Measurements from ENCODE around the gene ARHGEF7.
A peak's percentile ranks its signal among the peaks of the same experiment; 100 is the strongest.

ARHGEF7 gene

DNA sequence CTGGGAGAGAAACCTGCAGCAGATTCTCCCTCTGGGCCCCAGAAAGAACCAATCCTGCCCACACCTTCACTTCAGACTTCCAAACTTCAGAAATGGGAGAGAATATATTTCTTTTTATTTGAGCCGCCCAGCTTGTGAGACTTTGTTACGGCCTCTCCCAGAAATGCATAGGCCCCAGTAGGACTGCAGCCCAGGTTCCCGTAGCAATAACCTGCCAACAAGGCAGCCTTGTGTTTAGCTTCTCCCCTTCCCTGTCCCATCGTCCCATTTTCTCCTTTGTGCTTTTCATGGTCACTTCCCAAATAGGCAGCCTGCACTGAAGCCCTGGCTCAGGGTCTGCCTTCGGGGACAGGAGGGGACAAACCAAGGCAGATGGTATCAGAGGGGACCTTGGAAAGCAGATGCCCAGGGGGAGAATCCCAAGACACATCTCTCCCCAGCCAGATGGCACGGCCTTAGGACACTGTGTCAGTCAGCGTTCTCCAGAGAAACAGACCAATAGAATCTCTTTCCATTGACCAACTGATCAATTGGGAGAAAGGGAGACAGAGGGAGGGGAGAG lies 3.7 kb upstream of the ARHGEF7 start:
- no peak for DNase-seq (ENCODE audit: low spot score)

GRCh38 chr13:111112196-111112595 lies 2.9 kb upstream of the ARHGEF7 start:
- no peak for DNase-seq (ENCODE audit: low spot score)

DNA sequence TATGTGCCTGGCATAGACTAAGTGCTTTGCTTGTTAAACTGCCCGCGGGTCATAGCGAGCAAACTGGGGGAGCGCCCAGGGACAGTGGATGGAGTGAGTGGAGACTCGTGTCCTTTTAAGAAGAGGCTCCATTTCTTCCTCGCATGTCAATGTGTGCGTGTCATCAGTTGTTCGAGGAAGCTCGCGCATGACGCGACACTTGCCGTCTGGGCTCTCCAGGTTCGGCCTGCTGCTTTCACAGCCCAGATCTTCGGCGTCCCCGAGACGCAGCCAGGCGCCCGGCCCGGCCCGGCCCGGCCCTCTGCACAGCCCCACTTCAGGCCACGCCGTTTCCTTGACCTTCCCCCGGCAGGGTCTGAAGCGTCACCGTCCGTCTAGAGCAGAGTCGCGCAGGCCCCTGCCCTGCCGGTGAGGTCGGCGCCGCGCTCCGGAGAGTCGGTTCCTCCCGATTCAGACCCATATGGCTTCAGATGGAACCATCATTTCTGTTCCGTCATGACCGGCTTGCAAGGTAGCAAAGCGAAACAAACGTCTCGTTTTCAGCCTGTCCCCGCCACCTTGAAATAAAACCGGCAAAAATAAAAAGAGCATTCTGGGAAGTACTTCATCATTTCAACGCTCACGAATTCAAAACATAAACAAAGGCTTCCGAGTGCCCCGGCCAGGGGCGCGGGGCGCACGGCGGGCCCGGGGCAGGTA lies 599 bp upstream of the ARHGEF7 start:
- DNase-seq (ENCODE audit: low spot score) = peak; percentile 29

DNA sequence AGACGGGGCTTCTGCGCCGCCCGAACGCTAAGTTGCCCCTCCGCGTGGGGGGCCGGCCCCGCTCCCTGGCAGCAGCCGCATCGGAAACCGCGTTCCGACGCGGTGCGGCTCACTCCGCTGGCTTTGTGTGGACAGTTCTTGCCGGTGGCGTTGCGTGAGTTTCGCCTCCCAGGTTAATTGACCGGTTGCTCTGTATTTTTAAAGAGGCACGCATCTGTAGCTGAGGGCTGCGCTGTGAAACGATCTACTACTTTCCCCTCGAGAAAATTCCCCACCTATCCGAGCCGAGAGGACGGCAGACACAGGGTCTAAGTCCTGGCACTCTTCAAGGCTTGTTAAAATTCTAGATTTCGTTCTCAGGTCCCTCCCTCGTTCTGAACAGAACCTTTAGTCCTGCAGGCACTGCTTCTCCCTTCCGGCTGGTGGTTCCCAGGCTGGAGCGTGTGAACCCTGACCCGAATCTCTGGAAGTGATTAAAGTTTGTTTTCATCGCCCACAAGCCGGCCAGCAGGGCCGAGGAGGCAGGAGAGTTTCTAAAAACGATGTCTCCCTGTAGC lies 933 bp downstream of the ARHGEF7 start:
- DNase-seq (ENCODE audit: low spot score) = peak; percentile 57

DNA sequence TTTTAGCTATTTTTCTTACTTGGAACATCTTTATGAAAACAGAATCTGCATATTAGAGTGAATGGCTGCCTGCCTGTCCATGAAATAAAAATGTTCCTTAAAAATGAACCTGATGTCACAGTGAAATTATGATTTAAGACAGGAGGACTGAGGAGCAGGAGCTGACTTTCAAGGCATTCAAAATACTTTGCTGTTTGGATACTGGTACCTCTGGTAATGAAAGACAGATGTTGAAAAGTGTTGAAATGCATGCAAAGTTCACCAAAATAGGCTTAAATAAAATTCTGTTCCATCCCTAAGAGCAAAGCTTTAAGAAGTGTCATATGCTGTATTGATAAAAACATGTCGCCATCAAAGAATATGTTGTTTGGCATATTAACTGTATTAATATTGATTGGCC lies 1.7 kb downstream of the ARHGEF7 start:
- DNase-seq (ENCODE audit: low spot score) = no peak

DNA sequence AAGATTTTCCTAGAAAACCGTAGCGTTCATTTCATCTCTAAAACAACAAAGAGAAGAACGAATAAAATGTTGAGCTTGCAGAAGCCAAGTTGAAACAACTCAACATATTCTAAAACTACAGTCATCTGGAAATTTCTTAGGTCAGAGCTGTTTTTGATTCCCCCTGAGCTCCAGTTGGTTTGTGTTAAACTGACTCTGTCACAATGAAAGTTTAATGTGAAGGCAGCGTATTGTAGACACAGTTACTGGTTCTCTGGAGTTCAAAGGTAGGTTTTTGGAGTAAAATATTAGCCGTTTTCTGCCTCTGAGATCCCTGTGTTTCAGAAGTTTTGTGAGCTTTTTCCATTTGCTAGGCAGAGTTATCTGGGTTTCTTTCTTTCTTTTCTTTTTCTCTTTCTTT lies 2.2 kb downstream of the ARHGEF7 start:
- DNase-seq (ENCODE audit: low spot score) = no peak

DNA sequence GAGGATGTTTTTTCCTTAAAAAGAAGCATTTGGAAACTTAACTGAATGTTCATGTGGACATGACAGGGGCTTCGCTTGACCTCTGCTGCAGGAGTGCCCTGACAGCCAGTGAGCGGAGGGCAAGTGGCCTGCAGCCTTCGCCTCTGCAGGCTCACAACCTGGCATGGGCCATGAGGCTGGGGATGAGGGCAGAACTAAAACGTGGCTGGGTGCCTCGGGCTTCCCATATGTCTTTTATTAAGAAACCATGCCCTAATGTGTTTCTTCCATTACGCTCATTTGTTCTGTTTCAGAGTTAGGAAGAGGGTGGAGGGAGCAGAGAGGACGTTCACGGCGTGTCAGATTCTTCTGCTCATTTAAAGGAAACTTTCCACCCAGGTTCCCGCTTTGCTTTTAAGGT lies 2.9 kb downstream of the ARHGEF7 start:
- DNase-seq (ENCODE audit: low spot score) = no peak

GRCh38 chr13:111118898-111119607 lies 3.9 kb downstream of the ARHGEF7 start:
- DNase-seq (ENCODE audit: low spot score) = no peak

DNA sequence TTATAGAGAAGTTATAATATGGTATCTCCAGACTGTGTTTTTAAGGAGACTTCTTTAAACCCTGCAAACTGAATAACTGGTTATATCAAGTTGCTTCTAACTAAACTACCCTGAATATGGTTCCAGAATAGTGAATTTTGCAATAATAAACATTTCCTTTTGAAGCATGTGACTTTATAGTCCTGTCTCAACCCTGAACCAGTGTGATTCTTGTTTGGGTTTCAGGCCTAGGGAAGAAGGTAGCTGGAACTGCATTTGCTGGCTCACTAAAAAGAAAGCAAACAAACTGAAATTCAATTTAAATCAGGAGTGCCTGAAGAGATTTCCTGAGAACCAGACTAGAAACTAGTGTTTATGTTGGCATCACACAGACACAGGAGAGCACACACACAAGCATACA lies 4.9 kb downstream of the ARHGEF7 start:
- no peak for DNase-seq (ENCODE audit: low spot score)

DNA sequence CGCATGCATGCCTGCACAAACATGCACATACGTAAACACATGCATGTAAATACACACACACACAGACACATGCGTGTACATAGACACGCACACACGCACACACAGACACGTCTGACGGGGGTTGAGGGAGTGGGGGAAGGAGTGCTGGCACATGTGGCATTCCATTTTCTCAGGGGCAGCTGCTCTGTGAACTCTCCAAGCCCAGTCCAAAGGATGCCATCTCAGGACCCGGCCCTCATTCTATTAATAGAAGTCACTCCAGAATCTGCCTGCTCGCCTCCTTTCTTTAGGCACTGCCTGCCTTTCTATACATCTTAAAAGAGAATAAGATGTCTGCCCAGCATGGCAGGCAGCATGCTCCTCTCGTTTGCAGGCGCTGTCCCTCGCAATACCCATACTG lies 5.3 kb downstream of the ARHGEF7 start:
- no peak for DNase-seq (ENCODE audit: low spot score)

GRCh38 chr13:111120913-111121312 lies 5.8 kb downstream of the ARHGEF7 start:
- no peak for DNase-seq (ENCODE audit: low spot score)

- DNase-seq (ENCODE audit: low spot score) = no peak
Measured at GRCh38 chr13:111121506-111121905, 6.4 kb downstream of the ARHGEF7 start.

DNA sequence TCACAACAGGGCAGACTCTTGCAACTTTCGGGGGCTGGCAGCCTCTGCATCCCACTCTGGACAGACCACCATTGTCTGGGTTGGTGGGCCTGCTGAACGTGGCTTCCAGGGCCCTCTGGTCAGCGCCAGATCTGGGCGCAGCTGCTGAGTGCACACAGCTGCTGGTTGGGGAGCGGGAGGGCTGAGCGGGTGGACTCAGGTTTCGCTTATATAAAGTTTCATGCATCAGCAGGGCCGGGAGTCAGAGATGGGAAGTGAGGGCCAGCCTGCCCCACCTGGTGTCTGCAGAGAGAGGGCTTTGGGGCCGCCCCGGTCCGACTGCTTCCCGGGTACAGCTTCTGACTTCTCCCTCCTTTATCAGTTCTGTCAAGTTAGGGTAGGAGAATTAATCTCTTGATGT lies 6.9 kb downstream of the ARHGEF7 start:
- peak; percentile 46 for DNase-seq (ENCODE audit: low spot score)

- DNase-seq (ENCODE audit: low spot score) = no peak
Measured at GRCh38 chr13:111122631-111123030, 7.5 kb downstream of the ARHGEF7 start.

GRCh38 chr13:111123221-111123620 lies 8.1 kb downstream of the ARHGEF7 start:
- DNase-seq (ENCODE audit: low spot score) = no peak

DNA sequence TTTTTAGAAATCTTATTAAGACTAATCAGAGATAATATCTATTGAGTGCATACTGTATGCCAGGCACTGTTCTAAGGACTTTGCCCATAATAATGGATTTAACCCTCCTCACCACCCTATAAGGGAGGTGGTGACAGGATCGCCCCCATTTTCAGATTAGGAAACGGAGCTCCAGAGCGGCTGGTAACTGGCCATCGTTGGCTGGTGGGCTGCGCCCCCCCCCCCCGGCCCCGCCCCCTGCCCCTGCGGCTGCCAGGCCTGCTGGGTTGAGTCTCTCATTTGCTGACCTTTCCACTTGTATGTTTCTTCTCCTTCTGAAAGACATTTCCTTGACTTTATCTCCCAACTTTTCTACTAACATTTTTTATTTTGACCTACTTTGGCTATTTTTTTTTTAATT lies 8.5 kb downstream of the ARHGEF7 start:
- no peak for DNase-seq (ENCODE audit: low spot score)

GRCh38 chr13:111126509-111126908 lies 11.4 kb downstream of the ARHGEF7 start:
- no peak for DNase-seq (ENCODE audit: low spot score)

DNA sequence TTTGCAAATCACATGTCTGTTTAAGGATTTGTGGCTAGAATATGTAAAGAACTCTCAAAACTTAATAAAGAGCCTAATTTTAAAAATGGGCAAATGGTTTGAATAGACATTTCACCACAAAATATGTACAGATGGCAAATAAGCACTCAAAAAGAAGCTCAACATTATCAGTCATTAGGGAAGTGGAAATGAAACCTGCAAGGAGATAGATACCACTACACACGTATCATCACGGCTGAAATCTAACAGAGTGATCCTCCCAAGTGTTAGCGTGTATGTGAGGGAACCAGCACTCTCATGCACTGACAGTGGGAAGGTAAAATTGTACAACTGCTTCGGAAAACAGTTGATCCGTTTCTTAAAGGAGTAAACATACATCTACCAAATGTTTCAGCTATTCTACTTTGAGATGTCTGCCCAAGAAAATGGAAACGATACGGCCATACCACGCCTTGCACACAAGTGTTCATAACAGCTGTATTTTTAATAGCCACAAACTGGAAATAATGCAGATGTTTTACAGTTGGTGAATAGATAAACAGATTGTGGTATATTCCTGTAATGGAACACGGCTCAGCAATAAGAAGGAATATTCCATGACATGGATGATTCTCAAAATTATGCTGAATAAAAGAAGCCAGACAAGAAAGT lies 14.5 kb downstream of the ARHGEF7 start:
- DNase-seq (ENCODE audit: low spot score) = no peak

DNA sequence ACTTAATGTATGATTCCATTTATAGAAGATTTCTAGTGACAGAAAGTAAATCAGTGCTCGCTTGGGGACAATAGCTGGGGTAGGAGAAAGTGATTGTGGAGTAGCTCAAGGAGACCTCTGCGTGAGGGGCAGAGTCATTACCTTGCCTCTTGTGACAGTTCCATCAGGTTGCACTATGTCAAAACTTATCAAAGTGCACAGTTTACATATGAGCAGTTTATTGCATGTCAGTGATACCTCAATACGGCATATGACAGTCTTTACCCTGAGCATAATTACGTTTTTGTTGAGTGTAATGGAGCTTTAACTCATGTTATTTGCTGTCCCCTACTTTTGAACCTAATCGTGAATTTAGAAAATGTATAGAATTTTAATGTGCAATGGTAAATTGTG lies 15.0 kb downstream of the ARHGEF7 start:
- DNase-seq (ENCODE audit: low spot score) = no peak

DNA sequence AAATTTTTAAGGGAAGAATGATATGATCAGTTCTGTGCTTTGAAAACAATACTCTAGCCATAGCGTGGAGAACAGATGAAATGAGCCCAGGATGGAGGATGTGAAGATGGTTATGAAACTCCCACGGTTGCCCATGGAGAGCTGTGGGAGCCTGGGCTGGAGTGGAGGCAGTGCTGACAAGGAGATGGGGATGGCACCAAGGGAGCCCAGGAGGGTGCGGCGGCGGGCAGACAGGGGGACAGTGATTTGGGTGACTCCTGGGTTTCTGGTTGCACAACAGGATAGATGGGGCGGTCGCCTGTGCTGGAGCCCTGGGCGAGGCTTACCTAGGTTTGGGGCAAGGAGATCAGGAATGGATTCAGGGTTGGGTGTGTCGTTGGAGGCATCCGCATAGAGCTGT lies 15.9 kb downstream of the ARHGEF7 start:
- no peak for DNase-seq (ENCODE audit: low spot score)

DNA sequence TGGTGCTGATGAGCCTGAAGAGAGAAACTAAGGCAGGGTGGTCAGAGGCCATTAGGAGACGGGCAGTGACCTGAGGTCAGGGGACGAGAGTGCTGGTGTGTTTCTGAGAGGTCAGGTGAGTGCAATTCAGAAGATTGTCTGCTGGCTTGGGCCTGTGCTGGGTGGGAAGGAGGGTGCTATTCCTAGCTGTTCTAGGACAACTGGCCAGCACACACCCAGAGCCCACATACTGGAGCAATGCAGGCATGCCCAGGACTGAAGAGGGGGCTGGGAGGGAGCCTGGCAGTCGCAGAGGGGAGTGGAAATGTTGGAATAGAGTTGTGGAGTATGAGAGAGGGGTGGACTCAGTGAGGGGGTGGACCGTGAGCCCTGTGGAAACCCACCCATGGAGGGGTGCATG lies 16.5 kb downstream of the ARHGEF7 start:
- DNase-seq (ENCODE audit: low spot score) = no peak

DNA sequence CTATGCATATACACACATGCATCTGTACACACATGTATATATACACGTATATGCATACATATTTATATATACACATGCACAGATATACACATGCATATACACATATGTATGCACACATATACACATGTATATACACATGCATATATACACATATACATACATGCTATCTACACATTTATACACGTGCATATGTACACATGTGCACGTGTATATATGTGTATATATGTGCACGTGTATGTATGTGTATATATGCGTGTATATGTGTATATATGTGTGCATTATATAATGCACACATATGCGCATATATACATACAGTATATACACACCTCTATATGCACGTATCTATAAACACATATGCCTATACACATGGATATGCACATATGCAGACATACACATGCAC lies 17.8 kb downstream of the ARHGEF7 start:
- DNase-seq (ENCODE audit: low spot score) = no peak
